Activated naive CD8-positive, alpha-beta T cell treated with anti-CD3 and anti-CD28 coated beads for 36 hours (primary cell): ENCODE data around the gene PWP2. TPM values are rescaled to one million over a fixed set of nuclear protein-coding genes. Genes with fewer than 3 reads are reported as not detected.
"Not testable (repeated sequence)": the region's sequence is repeated elsewhere in the genome, so short reads cannot be mapped to it uniquely, and the experiment has no call there.

ENCODE experiments used
- DNase-seq: peaks from one replicate; pipeline ENCODE4 v3.0.0; 2021
- H3K27ac Mint-ChIP-seq: one replicate; pipeline ENCODE4 v1.8.0; 2022; ENCODE audit warnings: mild to moderate bottlenecking, moderate library complexity, mixed read lengths
- H3K27me3 Mint-ChIP-seq: one replicate; pipeline ENCODE4 v1.8.0; 2022; ENCODE audit warnings: mild to moderate bottlenecking, mixed read lengths
- H3K36me3 Mint-ChIP-seq: one replicate; pipeline ENCODE4 v1.8.0; 2021; ENCODE audit warnings: mild to moderate bottlenecking, mixed read lengths
- H3K4me1 Mint-ChIP-seq: one replicate; pipeline ENCODE4 v1.8.0; 2021; ENCODE audit warnings: mixed read lengths
- H3K4me3 Mint-ChIP-seq: one replicate; pipeline ENCODE4 v1.8.0; 2022; ENCODE audit warnings: mild to moderate bottlenecking, moderate library complexity, mixed read lengths
- H3K9me3 Mint-ChIP-seq: one replicate; pipeline ENCODE4 v1.8.0; 2022; ENCODE audit warnings: mixed read lengths
- total RNA-seq, 2 experiments: library from RNA; stranded (reverse); gene quantifications; one replicate each; pipeline ENCODE4 v1.2.3, GENCODE V29; 2021

Gene PWP2
- total RNA-seq, 2 experiments from 2014 or later: 12.7 to 14.5 TPM

DNA sequence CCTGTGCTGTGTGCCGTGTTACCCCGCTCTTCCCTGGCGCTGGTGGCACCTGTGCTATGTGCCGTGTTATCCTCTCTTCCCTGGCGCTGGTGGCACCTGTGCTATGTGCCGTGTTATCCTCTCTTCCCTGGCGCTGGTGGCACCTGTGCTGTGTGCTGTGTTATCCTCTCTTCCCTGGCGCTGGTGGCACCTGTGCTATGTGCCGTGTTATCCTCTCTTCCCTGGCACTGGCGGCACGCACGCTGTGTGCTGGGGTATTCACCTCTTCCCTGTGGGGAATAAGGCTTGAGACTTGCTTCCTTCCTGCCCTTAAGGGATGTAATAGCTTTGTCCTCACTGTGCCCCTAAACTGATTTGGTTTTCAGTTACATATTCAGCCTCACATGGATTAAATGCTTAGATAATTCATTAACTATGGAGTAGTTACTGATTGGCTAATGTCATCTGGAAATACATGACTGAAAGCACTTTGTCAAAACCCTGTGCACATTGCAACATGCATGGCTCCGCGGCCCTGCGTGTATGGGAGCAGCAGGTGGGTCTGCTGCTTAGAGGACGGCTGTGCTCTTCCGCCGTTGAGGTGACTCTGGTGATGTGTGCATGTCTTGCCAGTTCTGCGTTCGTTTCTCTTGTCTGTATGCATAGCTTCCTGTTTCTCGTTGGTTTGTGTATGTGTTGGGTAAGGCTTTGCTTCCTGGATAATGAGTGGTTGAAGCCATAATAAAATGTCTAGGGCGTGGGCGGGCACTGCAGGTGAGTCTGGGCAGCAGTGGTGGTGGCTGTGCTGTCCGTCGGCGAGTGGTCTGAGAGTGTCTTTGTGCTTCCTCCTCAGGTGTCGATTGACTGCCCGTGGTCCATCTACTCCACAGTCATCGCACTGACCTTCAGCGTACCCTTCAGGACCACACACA, 17.9 kb upstream of the PWP2 start:
- Mint-ChIP-seq H3K27me3 (no peaks in the 10 kb centered on the region), H3K27ac (peak overlapping the region; percentile 99), H3K4me3 (peak overlapping the region; percentile 45), H3K9me3 (no peaks in the 10 kb centered on the region), H3K4me1 (peaks cover 62% of the 10 kb centered on the region), H3K36me3 (peaks cover 68% of the 10 kb centered on the region)
- peak; percentile 24 for DNase-seq

DNA sequence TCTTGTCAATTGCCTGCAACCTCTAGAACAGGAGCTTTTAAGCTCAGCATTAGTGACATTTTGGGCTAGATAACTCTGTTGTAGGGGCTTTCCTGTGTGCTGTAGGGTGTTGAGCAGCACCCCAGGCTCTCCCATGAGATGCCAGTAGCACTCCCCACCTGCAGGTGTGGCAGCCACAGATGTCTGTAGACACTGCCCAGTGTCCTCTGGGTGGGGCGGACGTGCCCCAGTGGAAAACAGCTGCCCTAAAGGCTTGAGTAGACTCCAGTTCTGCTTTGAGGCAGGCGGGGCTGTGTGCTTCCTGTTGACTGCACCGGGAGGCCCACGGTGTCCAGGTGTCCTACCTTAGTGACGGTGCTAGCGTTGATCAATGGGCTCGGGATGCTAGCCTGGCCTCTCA, 16.9 kb upstream of the PWP2 start:
- Mint-ChIP-seq H3K36me3 (peaks cover 60% of the 10 kb centered on the region), H3K27me3 (no peaks in the 10 kb centered on the region)

DNA sequence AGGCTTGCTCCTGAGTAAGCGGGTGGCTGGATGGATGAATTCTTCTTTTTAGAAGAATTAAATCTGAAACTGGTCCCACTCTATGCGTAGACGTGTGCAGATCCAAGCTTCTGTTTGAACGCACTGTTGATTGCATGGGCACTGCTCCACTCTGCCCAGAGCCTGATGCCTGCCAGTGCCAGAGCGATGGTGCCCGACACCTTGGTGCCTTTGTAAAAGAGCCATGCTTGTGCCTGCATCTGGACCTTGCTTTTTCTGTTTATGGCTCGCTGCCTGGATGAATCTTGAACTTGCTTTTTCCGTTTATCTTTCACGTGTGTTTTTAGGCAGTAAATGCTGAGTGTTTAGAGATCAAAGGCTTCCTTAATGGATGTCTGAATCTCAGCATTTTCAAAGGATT, 15.0 kb upstream of the PWP2 start:
- no peak for DNase-seq
- Mint-ChIP-seq H3K9me3 (no peaks in the 10 kb centered on the region), H3K4me3 (no peak overlapping the region), H3K4me1 (peaks cover 33% of the 10 kb centered on the region), H3K36me3 (peaks cover 43% of the 10 kb centered on the region), H3K27ac (no peak overlapping the region), H3K27me3 (no peaks in the 10 kb centered on the region)

More for the DNA sequence above, 16.9 kb upstream of the PWP2 start:
- Mint-ChIP-seq H3K4me1 (peaks cover 52% of the 10 kb centered on the region), H3K4me3 (no peak overlapping the region), H3K27ac (peak overlapping the region; percentile 99), H3K9me3 (no peaks in the 10 kb centered on the region)
- no peak for DNase-seq

DNA sequence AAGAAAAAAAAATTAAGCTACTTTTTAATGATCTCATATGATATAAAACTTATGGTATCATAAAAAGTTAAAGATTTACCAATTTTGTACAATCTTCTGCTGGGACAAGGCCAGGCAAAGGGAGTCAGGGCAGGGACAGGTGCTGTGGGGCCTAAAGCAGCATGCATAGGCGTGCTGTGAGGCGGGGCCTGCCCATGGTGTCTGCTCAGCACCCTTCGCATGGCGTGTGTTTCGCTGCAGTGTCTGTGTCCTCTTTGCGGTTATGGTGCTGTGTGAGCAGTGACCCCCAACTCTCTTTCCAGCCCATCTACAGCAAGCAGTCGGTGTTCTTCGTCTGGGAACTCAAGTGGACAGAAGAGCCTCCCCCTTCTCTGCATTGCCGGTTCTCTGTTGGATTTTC, 13.4 kb upstream of the PWP2 start:
- peak overlapping the region; percentile 54 for H3K27ac Mint-ChIP-seq
- no peaks in the 10 kb centered on the region for H3K27me3 Mint-ChIP-seq
- peaks cover 17% of the 10 kb centered on the region for H3K4me1 Mint-ChIP-seq
- H3K9me3 Mint-ChIP-seq: no peaks in the 10 kb centered on the region
- no peak overlapping the region for H3K4me3 Mint-ChIP-seq
- DNase-seq: no peak
- peaks cover 31% of the 10 kb centered on the region for H3K36me3 Mint-ChIP-seq

DNA sequence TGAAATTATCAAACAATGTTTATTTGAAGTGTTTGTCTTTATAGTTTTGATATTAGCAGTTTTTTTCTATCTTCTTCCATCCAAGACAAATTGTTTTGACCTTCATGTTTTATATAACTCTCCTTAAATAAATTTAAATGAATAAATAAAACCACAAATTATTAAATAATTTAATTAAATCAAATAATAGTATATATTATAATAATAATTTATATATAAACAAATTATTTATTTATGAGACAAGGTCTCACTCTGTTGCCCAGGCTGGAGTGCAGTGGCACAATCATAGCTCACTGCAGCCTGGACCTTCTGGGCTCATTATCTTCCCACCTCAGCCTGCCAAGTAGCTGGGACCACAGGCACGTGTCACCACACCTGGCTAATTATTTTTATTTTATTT, 12.4 kb upstream of the PWP2 start:
- Mint-ChIP-seq H3K36me3 (peaks cover 21% of the 10 kb centered on the region), H3K4me1 (peaks cover 8% of the 10 kb centered on the region), H3K27ac (no peak overlapping the region)

DNA sequence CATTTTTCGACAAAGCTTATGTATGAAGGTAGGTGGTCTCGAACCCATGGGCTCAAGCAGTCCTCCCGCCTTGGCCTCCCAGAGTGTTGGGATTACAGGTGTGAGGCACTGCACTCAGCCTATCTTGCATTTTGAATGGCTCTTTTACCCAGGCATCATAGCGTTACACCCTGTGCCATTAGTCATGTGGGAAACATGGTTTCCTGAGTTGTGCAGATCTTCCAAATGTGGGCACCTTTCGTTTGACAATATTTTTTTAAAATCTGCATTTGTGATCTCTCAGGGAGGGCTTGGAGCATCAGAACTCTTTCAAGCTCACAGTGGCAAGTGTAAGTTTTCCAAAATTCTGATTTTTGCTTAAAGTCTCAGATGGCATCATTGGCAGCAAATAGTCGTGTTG, 8.7 kb upstream of the PWP2 start:
- DNase-seq, H3K4me1 Mint-ChIP-seq, H3K27me3 Mint-ChIP-seq, H3K9me3 Mint-ChIP-seq, H3K27ac Mint-ChIP-seq, H3K36me3 Mint-ChIP-seq, H3K4me3 Mint-ChIP-seq: not testable (repeated sequence)

More for the DNA sequence above, 12.4 kb upstream of the PWP2 start:
- Mint-ChIP-seq H3K4me3 (no peak overlapping the region), H3K9me3 (no peaks in the 10 kb centered on the region), H3K27me3 (no peaks in the 10 kb centered on the region)
- DNase-seq: no peak

DNA sequence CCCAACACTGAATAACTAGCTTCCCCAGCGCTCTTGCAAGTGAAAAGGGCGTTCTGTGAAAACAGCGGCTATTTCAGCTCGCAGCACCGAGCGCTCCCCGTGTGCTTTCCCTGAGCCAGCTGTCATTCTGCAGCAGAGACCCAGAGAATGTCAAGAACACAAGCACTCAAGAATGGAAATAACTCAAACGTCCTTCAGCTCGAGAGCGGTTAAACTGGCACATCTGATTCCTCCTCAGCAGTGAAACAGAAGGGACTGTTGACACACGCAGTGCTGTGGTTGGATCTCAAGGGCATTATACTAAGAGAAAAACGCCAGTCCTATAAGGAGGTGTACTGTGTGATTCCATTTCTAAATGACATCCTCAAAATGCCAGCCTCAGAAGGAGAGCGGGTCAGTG, 8.2 kb upstream of the PWP2 start:
- not testable (repeated sequence) for H3K9me3 Mint-ChIP-seq, H3K27me3 Mint-ChIP-seq, H3K27ac Mint-ChIP-seq, DNase-seq, H3K36me3 Mint-ChIP-seq, H3K4me3 Mint-ChIP-seq, H3K4me1 Mint-ChIP-seq

DNA sequence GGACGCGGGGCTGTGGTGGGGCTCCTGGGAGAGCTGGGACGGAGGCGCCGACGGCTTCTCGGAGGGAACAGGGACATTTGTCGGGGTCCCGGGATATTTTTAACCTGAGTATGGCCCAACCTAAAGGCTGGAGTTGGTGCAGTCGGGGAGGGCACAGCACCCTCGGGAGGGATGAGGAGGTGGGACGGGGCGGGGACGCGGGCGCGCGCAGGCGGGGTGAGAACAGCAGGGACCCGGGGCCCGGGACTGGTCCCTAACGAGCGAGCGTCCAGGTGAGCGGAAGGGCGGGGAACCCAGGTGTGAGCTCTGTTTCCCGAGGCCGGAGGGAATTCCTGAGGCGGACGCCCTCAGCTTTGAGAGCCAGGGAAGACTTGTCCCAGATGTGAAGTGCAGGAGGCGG, 390 bp downstream of the PWP2 start:
- not testable (repeated sequence) for H3K4me3 Mint-ChIP-seq, H3K9me3 Mint-ChIP-seq, H3K4me1 Mint-ChIP-seq, DNase-seq, H3K27me3 Mint-ChIP-seq, H3K27ac Mint-ChIP-seq, H3K36me3 Mint-ChIP-seq

DNA sequence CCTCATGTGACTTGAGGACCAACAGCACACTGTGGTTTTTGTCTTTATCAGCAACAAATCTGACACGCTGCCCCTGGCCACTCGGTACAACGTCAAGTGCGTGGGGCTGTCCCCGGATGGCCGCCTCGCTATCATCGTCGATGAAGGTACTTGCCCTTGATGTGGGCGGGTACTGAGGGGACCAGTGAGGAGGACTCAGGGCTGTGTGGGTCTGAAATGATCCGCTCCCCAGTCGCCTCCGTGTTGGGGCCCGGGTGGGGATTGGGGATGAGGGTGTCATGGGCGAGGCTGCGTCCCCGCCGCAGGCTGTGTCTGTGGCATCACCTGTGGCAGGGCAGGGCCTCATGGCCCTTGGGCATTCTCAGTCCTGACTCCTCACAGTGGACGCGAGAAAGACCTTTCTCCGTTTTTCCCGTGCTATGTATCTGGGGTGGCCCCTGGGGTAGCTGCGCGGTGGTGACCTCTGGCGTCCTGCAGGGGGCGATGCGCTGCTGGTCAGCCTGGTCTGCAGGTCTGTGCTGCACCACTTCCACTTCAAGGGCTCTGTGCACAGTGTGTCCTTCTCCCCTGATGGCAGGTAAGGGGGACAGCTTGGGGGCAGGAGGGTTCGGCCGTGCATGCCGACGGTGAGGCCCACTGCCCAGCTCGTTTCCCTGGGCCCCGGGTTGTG, 6.6 kb downstream of the PWP2 start:
- H3K36me3 Mint-ChIP-seq, H3K27ac Mint-ChIP-seq, H3K4me1 Mint-ChIP-seq, H3K9me3 Mint-ChIP-seq, DNase-seq, H3K27me3 Mint-ChIP-seq, H3K4me3 Mint-ChIP-seq: not testable (repeated sequence)

DNA sequence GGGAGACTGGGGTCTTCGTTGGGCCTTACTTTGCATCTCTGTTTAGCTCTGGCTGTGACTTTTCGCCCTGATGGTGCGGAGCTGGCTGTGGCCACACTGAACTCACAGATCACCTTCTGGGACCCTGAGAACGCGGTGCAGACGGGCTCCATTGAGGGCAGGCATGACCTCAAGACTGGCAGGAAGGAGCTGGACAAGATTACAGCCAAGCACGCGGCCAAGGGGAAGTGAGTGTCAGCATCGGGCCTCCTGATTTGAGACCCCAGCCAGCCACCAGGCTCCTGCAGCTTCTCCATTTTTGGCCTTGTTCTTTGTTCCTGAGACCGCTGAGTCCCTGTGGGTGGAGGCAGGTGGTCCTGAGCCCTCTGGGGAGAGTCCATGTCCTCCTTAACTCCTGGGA, 14.9 kb downstream of the PWP2 start:
- not testable (repeated sequence) for H3K9me3 Mint-ChIP-seq, DNase-seq, H3K4me3 Mint-ChIP-seq, H3K27ac Mint-ChIP-seq, H3K36me3 Mint-ChIP-seq, H3K27me3 Mint-ChIP-seq, H3K4me1 Mint-ChIP-seq

DNA sequence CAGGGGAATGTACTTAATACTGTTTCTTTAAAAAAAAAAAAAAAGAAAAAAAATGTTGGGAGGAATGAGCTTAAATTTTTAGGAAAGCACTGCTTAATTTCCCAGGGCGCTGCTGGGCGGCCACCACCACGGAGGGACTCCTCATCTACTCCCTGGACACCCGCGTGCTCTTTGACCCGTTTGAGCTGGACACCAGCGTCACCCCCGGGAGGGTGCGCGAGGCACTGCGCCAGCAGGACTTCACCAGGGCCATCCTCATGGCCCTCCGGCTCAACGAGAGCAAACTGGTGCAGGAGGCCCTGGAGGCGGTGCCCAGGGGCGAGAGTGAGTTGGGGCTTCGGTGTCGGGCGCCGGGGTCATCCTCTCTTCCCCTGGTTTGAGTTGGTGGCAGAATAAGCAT, 20.6 kb downstream of the PWP2 start:
- H3K27me3 Mint-ChIP-seq, H3K4me1 Mint-ChIP-seq, H3K27ac Mint-ChIP-seq, H3K9me3 Mint-ChIP-seq, DNase-seq, H3K36me3 Mint-ChIP-seq, H3K4me3 Mint-ChIP-seq: not testable (repeated sequence)

DNA sequence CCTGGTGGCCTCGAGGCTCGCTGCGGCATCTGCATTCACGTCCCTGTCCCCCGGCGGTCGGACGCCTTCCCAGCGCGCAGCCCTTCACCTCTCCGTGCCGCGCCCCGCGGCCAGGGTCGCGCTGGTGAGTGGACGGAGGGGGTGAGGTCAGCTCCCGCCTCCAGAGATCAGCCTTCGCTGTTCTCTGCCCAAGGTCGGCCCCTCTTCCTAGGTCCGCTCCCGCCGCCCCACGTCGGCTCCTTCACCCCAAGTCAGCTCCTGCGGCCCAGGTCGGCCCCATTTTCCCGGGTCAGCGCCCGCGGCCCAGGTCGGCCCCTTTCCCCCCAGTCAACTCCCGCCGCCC, 26.5 kb downstream of the PWP2 start:
- not testable (repeated sequence) for DNase-seq, H3K36me3 Mint-ChIP-seq, H3K4me1 Mint-ChIP-seq, H3K27me3 Mint-ChIP-seq, H3K9me3 Mint-ChIP-seq, H3K4me3 Mint-ChIP-seq, H3K27ac Mint-ChIP-seq

DNA sequence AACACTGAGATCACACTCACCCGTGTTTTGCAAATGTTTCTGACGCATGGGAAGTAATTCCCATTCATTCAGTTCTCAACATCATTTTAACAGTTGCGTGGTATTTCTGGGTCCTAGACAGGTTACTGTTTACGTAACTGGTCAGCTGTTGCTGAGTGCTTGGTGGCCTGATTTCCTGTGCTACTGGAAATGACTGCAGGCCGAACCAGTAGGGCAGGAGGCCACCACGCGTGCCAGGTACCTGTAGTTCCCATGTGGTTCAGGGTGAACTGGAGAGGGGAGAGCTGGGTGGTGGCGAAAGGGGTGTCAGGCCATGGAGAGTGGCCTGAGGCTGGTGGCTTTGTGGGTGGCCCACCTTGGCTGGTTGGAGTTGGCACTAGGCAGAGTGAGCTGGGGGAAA, 27.5 kb downstream of the PWP2 start:
- not testable (repeated sequence) for H3K9me3 Mint-ChIP-seq, H3K27ac Mint-ChIP-seq, H3K27me3 Mint-ChIP-seq, H3K36me3 Mint-ChIP-seq, DNase-seq, H3K4me3 Mint-ChIP-seq, H3K4me1 Mint-ChIP-seq

DNA sequence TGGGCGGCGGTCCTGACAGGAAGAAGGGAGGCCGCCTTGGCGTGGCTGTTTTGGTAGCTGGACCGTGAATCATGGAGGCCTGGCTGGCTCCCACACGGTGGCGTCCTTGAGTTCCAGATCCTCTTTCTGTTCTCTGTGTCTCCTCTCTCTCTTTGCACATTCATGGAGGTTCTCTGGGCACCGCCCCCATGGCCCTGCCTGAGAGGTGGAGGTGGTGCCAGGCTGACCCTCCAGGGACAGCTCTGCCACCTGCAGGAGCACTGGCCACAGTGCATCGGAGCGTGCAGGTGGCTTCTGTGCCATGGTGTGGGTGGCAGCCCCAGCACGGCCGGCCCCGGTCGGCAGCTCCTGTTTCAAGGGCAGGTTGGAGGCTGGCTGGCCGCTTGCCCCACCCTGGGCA, 30.8 kb downstream of the PWP2 start:
- not testable (repeated sequence) for H3K4me1 Mint-ChIP-seq, H3K27me3 Mint-ChIP-seq, H3K4me3 Mint-ChIP-seq, H3K36me3 Mint-ChIP-seq, H3K27ac Mint-ChIP-seq, DNase-seq, H3K9me3 Mint-ChIP-seq

DNA sequence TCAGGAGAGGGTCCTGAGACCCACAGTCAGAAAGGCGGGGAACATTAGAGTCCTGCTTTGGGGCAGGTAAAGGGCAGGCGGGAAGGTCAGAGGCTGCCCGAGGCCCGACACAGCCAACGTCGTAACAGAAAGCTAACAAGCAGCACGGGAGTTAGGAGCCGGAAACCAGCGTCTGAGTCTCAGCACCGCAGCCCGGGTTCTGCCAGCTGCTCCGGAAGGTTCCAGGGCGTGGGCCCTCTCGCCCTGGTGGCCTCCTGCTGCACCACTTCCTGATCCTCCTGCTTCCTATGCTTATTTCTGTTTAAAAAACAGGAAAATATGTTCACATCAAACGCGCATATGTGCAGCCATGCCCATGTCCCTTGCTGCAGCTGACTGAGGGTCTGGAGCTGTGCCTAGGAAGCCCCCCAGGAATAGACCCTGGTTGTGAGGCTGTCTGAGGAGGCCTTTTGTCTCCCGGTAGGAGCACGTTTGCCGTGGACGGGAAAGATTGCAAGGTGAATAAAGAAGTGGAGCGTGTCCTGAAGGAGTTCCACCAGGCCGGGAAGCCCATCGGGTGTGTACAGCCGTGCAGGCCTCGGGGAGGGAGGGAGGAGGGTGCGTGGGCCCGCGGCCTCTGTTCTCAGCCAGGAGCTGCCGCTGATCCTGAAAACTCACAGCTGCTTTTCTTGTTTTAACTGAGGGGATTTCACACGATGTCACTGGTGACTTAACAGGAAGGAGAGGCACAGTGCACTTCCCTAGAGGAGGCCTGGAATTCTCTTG, 32.8 kb downstream of the PWP2 start:
- not testable (repeated sequence) for H3K27me3 Mint-ChIP-seq, H3K4me3 Mint-ChIP-seq, H3K4me1 Mint-ChIP-seq, H3K9me3 Mint-ChIP-seq, H3K36me3 Mint-ChIP-seq, H3K27ac Mint-ChIP-seq
- peak; percentile 0 for DNase-seq
